Measurements from ENCODE around the gene TAF15.

TAF15 gene

GRCh38 chr17:35774499-35774898, 34.8 kb upstream of the TAF15 start:
- H3K4me1 Mint-ChIP-seq (ENCODE audit: low read depth), result no peaks in the 10 kb centered on the region
- peaks cover 8% of the 10 kb centered on the region for H3K27me3 Mint-ChIP-seq
- no peaks in the 10 kb centered on the region for H3K9me3 Mint-ChIP-seq
- H3K4me3 Mint-ChIP-seq, result no peak overlapping the region
- DNase-seq, result no peak
- H3K36me3 Mint-ChIP-seq (ENCODE audit: low read depth), result no peaks in the 10 kb centered on the region
- no peak overlapping the region for H3K27ac Mint-ChIP-seq

GRCh38 chr17:35775039-35775438, 34.2 kb upstream of the TAF15 start:
- DNase-seq, result no peak
- Mint-ChIP-seq H3K27ac (no peak overlapping the region), H3K27me3 (peaks cover 8% of the 10 kb centered on the region), H3K9me3 (no peaks in the 10 kb centered on the region), H3K36me3 (ENCODE audit: low read depth) (no peaks in the 10 kb centered on the region), H3K4me3 (no peak overlapping the region), H3K4me1 (ENCODE audit: low read depth) (no peaks in the 10 kb centered on the region)

- peaks cover 8% of the 10 kb centered on the region for H3K27me3 Mint-ChIP-seq
- no peaks in the 10 kb centered on the region for H3K36me3 Mint-ChIP-seq (ENCODE audit: low read depth)
- DNase-seq, result no peak
- H3K9me3 Mint-ChIP-seq, result no peaks in the 10 kb centered on the region
- no peak overlapping the region for H3K4me3 Mint-ChIP-seq
- no peak overlapping the region for H3K27ac Mint-ChIP-seq
- H3K4me1 Mint-ChIP-seq (ENCODE audit: low read depth), result no peaks in the 10 kb centered on the region
These were observed 33.7 kb upstream of the TAF15 start for GRCh38 chr17:35775583-35775982.

- no peak overlapping the region for H3K27ac Mint-ChIP-seq
- no peaks in the 10 kb centered on the region for H3K36me3 Mint-ChIP-seq (ENCODE audit: low read depth)
- H3K4me1 Mint-ChIP-seq (ENCODE audit: low read depth), result no peaks in the 10 kb centered on the region
- peaks cover 8% of the 10 kb centered on the region for H3K27me3 Mint-ChIP-seq
- no peak for DNase-seq
- H3K9me3 Mint-ChIP-seq, result no peaks in the 10 kb centered on the region
- no peak overlapping the region for H3K4me3 Mint-ChIP-seq
These were observed 30.6 kb upstream of the TAF15 start for GRCh38 chr17:35778641-35779196.

GRCh38 chr17:35780950-35781349, 28.3 kb upstream of the TAF15 start:
- no peaks in the 10 kb centered on the region for H3K36me3 Mint-ChIP-seq (ENCODE audit: low read depth)
- no peak for DNase-seq
- H3K27ac Mint-ChIP-seq, result no peak overlapping the region
- H3K27me3 Mint-ChIP-seq, result no peaks in the 10 kb centered on the region
- no peaks in the 10 kb centered on the region for H3K9me3 Mint-ChIP-seq
- H3K4me1 Mint-ChIP-seq (ENCODE audit: low read depth), result no peaks in the 10 kb centered on the region
- H3K4me3 Mint-ChIP-seq, result no peak overlapping the region

GRCh38 chr17:35784895-35785294, 24.4 kb upstream of the TAF15 start:
- Mint-ChIP-seq H3K36me3 (ENCODE audit: low read depth) (no peaks in the 10 kb centered on the region), H3K27me3 (no peaks in the 10 kb centered on the region), H3K4me3 (no peak overlapping the region), H3K4me1 (ENCODE audit: low read depth) (peaks cover 15% of the 10 kb centered on the region), H3K27ac (no peak overlapping the region), H3K9me3 (no peaks in the 10 kb centered on the region)
- peak; percentile 8 for DNase-seq

GRCh38 chr17:35786941-35787432, 22.3 kb upstream of the TAF15 start:
- H3K4me3 Mint-ChIP-seq, result no peak overlapping the region
- H3K36me3 Mint-ChIP-seq (ENCODE audit: low read depth), result no peaks in the 10 kb centered on the region
- no peaks in the 10 kb centered on the region for H3K9me3 Mint-ChIP-seq
- H3K27me3 Mint-ChIP-seq, result peaks cover 3% of the 10 kb centered on the region
- peaks cover 20% of the 10 kb centered on the region for H3K4me1 Mint-ChIP-seq (ENCODE audit: low read depth)
- no peak for DNase-seq
- H3K27ac Mint-ChIP-seq, result no peak overlapping the region

- H3K9me3 Mint-ChIP-seq, result no peaks in the 10 kb centered on the region
- H3K4me3 Mint-ChIP-seq, result no peak overlapping the region
- DNase-seq, result no peak
- H3K4me1 Mint-ChIP-seq (ENCODE audit: low read depth), result peaks cover 23% of the 10 kb centered on the region
- no peak overlapping the region for H3K27ac Mint-ChIP-seq
- peaks cover 10% of the 10 kb centered on the region for H3K27me3 Mint-ChIP-seq
- H3K36me3 Mint-ChIP-seq (ENCODE audit: low read depth), result no peaks in the 10 kb centered on the region
These were observed 20.6 kb upstream of the TAF15 start for GRCh38 chr17:35788477-35789368.

GRCh38 chr17:35790841-35791240, 18.4 kb upstream of the TAF15 start:
- H3K36me3 Mint-ChIP-seq (ENCODE audit: low read depth), result no peaks in the 10 kb centered on the region
- peaks cover 27% of the 10 kb centered on the region for H3K27me3 Mint-ChIP-seq
- no peak overlapping the region for H3K27ac Mint-ChIP-seq
- no peak for DNase-seq
- no peaks in the 10 kb centered on the region for H3K9me3 Mint-ChIP-seq
- H3K4me1 Mint-ChIP-seq (ENCODE audit: low read depth), result peaks cover 35% of the 10 kb centered on the region
- H3K4me3 Mint-ChIP-seq, result no peak overlapping the region

- H3K4me1 Mint-ChIP-seq (ENCODE audit: low read depth), result peaks cover 42% of the 10 kb centered on the region
- no peak overlapping the region for H3K4me3 Mint-ChIP-seq
- H3K36me3 Mint-ChIP-seq (ENCODE audit: low read depth), result no peaks in the 10 kb centered on the region
- peaks cover 34% of the 10 kb centered on the region for H3K27me3 Mint-ChIP-seq
- no peak for DNase-seq
- no peaks in the 10 kb centered on the region for H3K9me3 Mint-ChIP-seq
- H3K27ac Mint-ChIP-seq, result no peak overlapping the region
These were observed 17.5 kb upstream of the TAF15 start for GRCh38 chr17:35791681-35792350.

- no peak for DNase-seq
- Mint-ChIP-seq H3K36me3 (ENCODE audit: low read depth) (no peaks in the 10 kb centered on the region), H3K9me3 (no peaks in the 10 kb centered on the region), H3K27ac (no peak overlapping the region), H3K4me1 (ENCODE audit: low read depth) (peaks cover 39% of the 10 kb centered on the region), H3K4me3 (no peak overlapping the region), H3K27me3 (peaks cover 46% of the 10 kb centered on the region)
These were observed 16.0 kb upstream of the TAF15 start for GRCh38 chr17:35793257-35793656.

GRCh38 chr17:35795007-35795870, 14.0 kb upstream of the TAF15 start, which contains the start of gene MMP28:
Gene MMP28, minus strand, starts transcription at chr17:35795641. Its CDS starts 264 bp downstream, at chr17:35795377.
- peaks cover 27% of the 10 kb centered on the region for H3K4me1 Mint-ChIP-seq (ENCODE audit: low read depth)
- no peak within 1 kb of the TSS for H3K27ac Mint-ChIP-seq
- peak; percentile 73 for DNase-seq
- peak within 1 kb of the TSS; percentile 71 for H3K4me3 Mint-ChIP-seq
- no peaks in the 10 kb centered on the region for H3K9me3 Mint-ChIP-seq
- no peaks in the 10 kb centered on the region for H3K36me3 Mint-ChIP-seq (ENCODE audit: low read depth)
- H3K27me3 Mint-ChIP-seq, result peaks cover 50% of the 10 kb centered on the region

- H3K4me3 Mint-ChIP-seq, result peak overlapping the region; percentile 71
- DNase-seq, result no peak
- peaks cover 23% of the 10 kb centered on the region for H3K4me1 Mint-ChIP-seq (ENCODE audit: low read depth)
- H3K27ac Mint-ChIP-seq, result no peak overlapping the region
- peaks cover 50% of the 10 kb centered on the region for H3K27me3 Mint-ChIP-seq
- H3K36me3 Mint-ChIP-seq (ENCODE audit: low read depth), result no peaks in the 10 kb centered on the region
- no peaks in the 10 kb centered on the region for H3K9me3 Mint-ChIP-seq
These were observed 13.4 kb upstream of the TAF15 start for GRCh38 chr17:35795871-35796265.

GRCh38 chr17:35796942-35797341, 12.3 kb upstream of the TAF15 start:
- Mint-ChIP-seq H3K9me3 (no peaks in the 10 kb centered on the region), H3K27me3 (peaks cover 47% of the 10 kb centered on the region), H3K4me3 (no peak overlapping the region), H3K4me1 (ENCODE audit: low read depth) (peaks cover 32% of the 10 kb centered on the region), H3K27ac (no peak overlapping the region), H3K36me3 (ENCODE audit: low read depth) (no peaks in the 10 kb centered on the region)
- no peak for DNase-seq
